GM18520 (cell line): Measurements from ENCODE around the gene FAM76B.
"Not testable (repeated sequence)": the region's sequence is repeated elsewhere in the genome, so short reads cannot be mapped to it uniquely, and the experiment has no call there.

Experiments
- ATAC-seq: cut with Tn5 transposase; IDR thresholded peaks from one replicate; pipeline ENCODE4 v1.9.1; 2021; ENCODE audit not compliant: unreplicated experiment

The FAM76B gene

DNA sequence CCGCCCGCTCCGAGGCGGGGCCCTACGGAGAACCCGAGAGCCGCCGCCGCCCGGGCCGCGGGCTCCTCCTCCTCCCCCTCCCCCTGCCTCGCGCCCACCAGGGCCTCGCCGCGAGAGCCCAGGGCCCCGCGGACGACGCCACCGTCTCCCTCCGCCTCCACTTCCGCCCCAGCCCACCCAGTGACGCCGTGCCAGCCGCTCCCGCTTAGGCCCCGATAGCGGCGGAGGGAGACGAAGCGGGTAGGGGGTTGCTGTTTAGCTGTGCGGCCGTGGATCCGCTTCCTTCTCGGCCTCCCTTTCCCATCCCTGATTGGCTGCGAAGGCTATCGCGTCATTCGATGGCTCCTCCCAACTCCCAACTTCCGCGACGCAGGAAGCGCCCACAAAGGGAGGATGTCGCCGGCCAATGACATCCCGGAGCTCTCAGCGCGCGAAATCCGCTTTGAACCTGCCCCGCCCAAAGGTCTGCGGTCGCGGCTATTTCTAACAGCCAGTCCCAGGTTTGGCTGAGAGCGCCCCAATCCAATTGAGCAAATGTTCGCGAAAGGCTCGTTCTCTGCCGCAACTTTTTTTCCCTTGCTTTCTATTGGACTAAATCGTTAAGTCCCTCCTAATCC, at the start of gene FAM76B:
TSS of gene FAM76B (minus strand) at position 277 of the 617 bp plus-strand sequence. CDS start 304 bp downstream, outside the sequence.
- peak; percentile 62 for ATAC-seq

DNA sequence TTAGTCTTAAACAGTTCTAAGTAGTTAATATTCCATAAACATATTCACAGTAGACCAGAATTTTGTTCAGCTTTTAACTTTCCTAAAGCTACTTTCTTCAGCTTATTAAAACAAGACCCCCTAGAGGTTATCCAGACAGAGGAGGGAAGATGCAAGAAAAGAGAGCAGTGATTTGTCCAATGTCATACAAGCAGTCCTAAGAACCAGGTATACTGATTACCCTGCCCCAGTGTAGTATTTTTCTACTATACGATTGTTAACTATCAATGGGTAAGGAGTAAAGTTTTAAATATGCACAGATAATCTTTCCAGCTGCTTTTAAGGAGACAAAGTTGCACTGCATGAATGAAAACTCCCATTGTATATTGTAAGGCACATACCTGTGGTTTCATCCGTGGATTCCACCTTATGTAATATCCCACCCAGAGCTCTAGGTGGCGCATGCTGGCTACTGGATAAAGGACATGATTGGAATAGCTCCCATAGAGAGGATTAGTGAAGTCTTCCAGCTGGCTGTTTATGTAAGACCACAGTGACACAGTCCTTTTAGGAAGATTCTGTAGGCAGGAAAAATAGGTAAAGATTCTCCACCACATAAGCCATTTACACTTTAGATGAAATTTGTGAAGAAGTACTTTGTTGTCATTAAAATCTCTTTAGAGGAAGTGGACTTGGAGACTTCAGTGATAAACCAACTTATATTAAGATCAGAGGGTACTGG, 46.3 kb upstream of the FAM76B start:
- peak; percentile 73 for ATAC-seq

DNA sequence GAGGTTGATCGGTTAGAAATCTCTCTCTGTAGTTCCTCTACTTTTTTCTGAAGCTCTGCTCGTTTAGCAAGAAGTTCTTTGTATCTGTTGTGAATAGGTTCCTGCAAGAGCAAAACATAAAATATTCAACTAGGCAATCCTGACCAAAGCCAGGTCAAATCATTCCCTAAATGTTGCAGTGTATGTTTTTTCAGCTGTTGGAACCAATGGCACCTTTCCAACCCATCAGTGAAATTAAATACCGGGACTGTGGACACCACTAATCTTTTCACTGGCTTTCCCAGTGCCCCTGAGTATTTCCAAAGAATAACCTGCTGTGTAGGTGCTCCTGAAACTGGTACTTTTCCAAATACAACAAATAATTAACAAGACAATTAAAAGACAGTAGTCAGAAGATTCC, 45.8 kb upstream of the FAM76B start:
- no peak for ATAC-seq

DNA sequence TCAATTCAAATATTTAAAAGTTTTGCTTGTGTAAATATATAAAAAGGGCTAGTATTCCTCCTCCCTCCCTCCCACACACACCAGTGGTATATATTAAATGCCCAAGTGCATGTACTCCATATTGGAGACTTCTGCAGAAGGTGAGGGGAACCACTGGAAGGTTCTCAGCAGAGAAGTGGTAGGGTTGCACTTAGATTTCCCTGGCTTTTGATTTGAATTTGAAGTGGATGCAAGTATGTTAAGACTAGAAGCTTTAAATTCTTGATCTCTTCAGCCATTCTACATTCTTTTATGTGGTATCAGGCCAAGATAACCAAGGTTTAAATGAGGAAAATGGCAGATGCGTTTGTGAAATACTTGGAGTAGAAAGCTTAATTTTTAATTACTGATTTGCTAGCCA, 43.8 kb upstream of the FAM76B start:
- ATAC-seq, result no peak

DNA sequence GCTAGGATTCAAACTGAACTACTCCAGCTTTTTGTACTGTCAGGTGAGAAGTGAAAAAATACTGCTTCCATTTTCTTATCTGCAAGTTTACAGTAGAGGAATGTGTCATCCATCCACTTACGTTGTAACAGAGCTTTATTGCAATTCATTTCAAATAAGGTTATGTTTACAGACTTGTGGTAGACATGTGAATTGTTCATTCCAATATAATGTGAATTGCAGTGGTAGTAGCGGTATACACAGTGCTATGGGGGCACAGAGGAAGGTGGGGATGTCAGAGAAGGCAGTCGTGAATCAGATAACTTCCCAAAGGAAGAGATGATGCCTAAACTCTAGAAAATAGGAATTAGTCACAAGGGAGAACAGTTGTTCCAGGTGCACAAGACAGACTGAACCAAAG, 43.2 kb upstream of the FAM76B start:
- ATAC-seq, result no peak

- ATAC-seq, result no peak
Observed at GRCh38 chr11:95831198-95831883, 41.8 kb upstream of the FAM76B start.

GRCh38 chr11:95829580-95830259, 40.1 kb upstream of the FAM76B start:
- ATAC-seq, result no peak

GRCh38 chr11:95827696-95828095, 38.1 kb upstream of the FAM76B start:
- ATAC-seq, result no peak

- no peak for ATAC-seq
Observed at GRCh38 chr11:95821640-95822039, 32.1 kb upstream of the FAM76B start.

DNA sequence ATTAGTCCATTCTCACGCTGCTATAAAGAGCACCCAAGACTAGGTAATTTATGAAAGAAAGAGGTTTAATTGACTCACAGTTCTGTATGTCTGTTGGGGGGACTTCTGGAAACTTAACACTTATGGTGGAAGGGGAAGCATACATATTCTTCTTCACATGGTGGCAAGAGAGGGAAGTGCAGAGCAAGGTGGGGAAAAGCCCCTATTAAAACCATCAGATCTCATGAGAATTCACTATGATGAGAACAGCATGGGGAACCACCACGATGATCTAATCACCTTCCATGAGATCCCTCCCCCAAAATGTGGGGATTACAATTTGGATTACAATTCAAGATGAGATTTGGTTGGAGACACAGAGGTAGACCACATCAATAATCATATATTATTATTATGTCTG, 26.5 kb upstream of the FAM76B start:
- ATAC-seq, result peak; percentile 53

DNA sequence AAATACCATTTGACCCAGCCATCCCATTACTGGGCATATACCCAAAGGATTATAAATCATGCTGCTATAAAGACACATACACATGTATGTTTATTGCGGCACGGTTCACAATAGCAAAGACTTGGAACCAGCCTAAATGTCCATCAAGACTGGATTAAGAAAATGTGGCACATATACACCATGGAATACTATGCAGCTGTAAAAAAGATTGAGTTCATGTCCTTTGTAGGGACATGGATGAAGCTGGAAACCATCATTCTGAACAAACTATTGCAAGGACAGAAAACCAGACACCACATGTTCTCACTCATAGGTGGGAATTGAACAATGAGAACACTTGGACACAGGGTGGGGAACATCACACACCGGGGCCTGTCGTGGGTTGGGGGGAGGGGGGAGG, 21.5 kb upstream of the FAM76B start:
- not testable (repeated sequence) for ATAC-seq

GRCh38 chr11:95806464-95806863, 16.9 kb upstream of the FAM76B start:
- not testable (repeated sequence) for ATAC-seq

- ATAC-seq, result no peak
Observed at GRCh38 chr11:95805869-95806268, 16.3 kb upstream of the FAM76B start.

- no peak for ATAC-seq
Observed at GRCh38 chr11:95803973-95804372, 14.4 kb upstream of the FAM76B start.

DNA sequence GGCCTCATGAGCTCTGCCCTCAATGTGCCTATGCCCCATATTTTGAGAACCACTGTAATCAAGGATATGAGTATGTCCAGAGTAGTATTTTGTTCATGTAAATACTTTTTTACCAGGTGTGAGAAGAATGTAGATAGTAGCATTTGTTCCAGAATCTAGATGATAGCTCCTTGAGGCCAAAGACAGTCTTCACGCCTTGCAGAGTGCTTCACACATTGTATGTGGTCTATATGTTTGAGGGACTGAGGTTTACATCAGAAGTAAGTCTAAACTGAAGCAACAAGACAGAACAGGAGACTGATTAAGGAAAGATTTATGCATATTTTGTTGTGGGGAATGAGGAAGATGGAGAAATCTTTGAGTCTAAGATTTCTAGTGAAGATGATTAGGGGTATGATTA, 13.2 kb upstream of the FAM76B start:
- no peak for ATAC-seq

GRCh38 chr11:95800438-95800837, 10.9 kb upstream of the FAM76B start:
- no peak for ATAC-seq

DNA sequence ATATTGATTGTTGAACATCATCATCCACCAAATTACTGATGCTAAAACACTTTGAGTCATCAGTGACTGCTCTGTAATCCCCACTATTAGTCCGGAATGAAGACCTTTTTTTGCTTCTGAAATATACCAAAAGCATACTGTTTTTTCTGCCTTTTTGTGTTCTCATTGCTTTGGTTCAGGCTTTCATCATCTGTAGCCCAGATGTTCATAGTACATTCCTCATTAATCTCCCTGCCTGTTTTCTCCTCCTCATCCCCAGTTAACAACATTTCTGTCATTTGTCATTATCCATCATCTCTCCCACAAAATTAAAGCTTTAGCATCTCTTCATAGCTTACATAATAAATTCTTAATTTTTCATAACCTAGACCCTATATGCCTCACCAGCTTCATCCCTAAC, 10.0 kb upstream of the FAM76B start:
- no peak for ATAC-seq

DNA sequence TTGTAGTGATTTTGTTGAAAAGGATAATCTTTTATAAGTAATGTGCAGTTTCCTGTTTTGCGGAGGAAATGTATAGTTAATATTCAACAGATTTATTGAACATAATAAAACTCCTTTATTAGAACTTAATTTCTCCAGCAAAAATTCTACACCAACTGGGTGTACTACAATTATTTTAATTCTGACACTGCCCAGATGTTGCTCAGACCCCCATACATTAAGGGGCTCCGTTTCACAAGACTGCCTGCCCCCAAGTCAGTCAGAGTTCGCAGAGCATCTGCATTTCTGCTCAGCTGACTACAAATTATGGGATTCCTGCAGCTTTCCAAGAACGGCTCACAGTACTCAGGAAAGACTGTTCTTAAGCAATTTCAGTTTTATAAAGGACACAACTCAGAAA, 6.9 kb upstream of the FAM76B start:
- no peak for ATAC-seq

DNA sequence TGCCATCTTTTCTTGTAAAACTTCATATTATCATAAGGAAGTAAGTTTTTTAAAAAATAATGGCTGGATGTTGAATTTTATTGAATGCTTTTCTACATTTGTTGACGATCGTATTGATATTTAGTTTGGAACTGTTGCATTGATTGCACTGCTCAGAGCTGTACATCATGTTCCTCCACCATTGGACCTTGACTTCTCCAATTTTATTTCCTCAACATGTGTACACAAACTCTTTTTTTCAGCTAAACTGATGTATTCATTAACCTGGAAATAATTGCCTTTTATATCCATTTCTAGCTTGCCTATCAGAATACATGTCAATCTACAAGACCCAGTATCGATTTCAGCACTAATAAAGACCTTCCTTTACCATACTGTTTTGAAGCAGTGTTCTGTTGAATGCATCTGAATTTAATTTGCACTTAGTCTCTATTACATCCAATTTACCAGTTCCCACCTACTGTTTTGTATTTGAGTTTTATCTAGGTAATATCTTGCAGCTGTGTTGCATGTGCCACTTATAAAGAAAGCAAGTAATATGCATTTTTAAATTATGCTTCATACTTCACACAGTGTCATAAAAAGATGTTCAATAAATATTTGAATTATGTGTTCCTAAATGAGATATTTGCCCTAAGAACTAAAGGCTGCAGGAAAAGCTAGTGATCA, 6.2 kb upstream of the FAM76B start:
- ATAC-seq, result no peak

- no peak for ATAC-seq
Observed at GRCh38 chr11:95794086-95794485, 4.5 kb upstream of the FAM76B start.

DNA sequence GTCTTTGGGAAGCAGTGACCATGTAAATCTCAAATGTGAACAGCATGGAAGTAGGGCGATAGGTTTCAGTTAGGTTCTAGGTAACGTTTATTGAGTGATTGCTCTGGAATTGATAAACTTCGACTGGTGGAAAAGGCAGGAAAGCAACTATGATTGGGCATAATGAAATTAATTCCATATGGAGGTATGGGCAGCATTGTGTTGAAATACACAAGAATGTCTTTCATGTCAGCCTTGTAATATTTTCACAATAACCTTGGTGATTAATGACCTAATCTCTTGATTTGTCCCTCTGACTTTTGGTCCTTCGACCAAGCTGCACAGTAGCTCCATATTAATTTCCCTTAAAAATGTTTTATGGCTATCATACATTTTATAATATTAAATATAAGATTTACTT, 3.5 kb upstream of the FAM76B start:
- ATAC-seq, result no peak
